Activated CD8-positive, alpha-beta T cell treated with anti-CD3 and anti-CD28 coated beads for 36 hours (primary cell): ENCODE results near the gene USP49. TPM values are rescaled to one million over a fixed set of nuclear protein-coding genes. Genes with fewer than 3 reads are reported as not detected.

Source experiments
- ATAC-seq: fragments of 200-7000 bp; cut with Tn5 transposase; one replicate; pipeline ENCODE4 v1.10.0; 2021; ENCODE audit warnings: mild to moderate bottlenecking, moderate library complexity
- CTCF ChIA-PET: fragments of 350-600 bp; sonication (Branson Sonifier 250); formaldehyde crosslinking; loops from one replicate; lab custom pipeline; 2021; ENCODE audit warnings: antibody characterized with exemption; lab: Charles Lee
- POLR2A ChIA-PET: fragments of 350-600 bp; sonication (Branson Sonifier 250); formaldehyde crosslinking; loops from one replicate; lab custom pipeline; 2021; ENCODE audit warnings: antibody characterized with exemption; lab: Charles Lee
- DNase-seq: peaks from one replicate; pipeline ENCODE4 v3.0.0-alpha.2; 2020
- H3K27ac Mint-ChIP-seq: one replicate; pipeline ENCODE4 v1.8.0; 2021; ENCODE audit warnings: mild to moderate bottlenecking, mixed read lengths
- H3K27me3 Mint-ChIP-seq: one replicate; pipeline ENCODE4 v1.8.0; 2021; ENCODE audit warnings: mixed read lengths
- H3K36me3 Mint-ChIP-seq: one replicate; pipeline ENCODE4 v1.8.0; 2021; ENCODE audit warnings: low read depth, mixed read lengths
- H3K4me1 Mint-ChIP-seq: one replicate; pipeline ENCODE4 v1.8.0; 2021; ENCODE audit warnings: low read depth, mixed read lengths
- H3K4me3 Mint-ChIP-seq: one replicate; pipeline ENCODE4 v1.8.0; 2021; ENCODE audit warnings: mild to moderate bottlenecking, moderate library complexity, mixed read lengths
- H3K9me3 Mint-ChIP-seq: one replicate; pipeline ENCODE4 v1.8.0; 2021; ENCODE audit warnings: mixed read lengths
- intact Hi-C: fragments of 100-400 bp; cut with micrococcal nuclease; formaldehyde crosslinking; loops from one replicate; pipeline ENCODE4 v1.10.0; 2022
- total RNA-seq, 2 experiments: library from RNA; stranded (reverse); gene quantifications; one replicate each; pipeline ENCODE4 v1.2.3, GENCODE V29; 2021
- TF ChIP-seq, protein P1 (sequence below): fragments of 200-600 bp; IDR thresholded peaks from one replicate; pipeline ENCODE4 v1.8.0; 2022; ENCODE audit warnings: antibody characterized with exemption, mild to moderate bottlenecking

The USP49 gene
- total RNA-seq, 2 experiments from 2014 or later: 5.7 to 5.9 TPM

GRCh38 chr6:41748102-41748477 is 147.1 kb downstream of the USP49 start:
- H3K4me1 Mint-ChIP-seq: no peaks in the 10 kb centered on the region
- DNase-seq: no peak
- CTCF ChIA-PET: interaction anchor here (1.2 kb wide), 1 partner anchor 65 kb away, joined by 3 read pairs; no protein-coding TSS in a partner anchor
- H3K27me3 Mint-ChIP-seq: no peaks in the 10 kb centered on the region
- no peak overlapping the region for H3K4me3 Mint-ChIP-seq
- TF ChIP-seq, protein P1, sequence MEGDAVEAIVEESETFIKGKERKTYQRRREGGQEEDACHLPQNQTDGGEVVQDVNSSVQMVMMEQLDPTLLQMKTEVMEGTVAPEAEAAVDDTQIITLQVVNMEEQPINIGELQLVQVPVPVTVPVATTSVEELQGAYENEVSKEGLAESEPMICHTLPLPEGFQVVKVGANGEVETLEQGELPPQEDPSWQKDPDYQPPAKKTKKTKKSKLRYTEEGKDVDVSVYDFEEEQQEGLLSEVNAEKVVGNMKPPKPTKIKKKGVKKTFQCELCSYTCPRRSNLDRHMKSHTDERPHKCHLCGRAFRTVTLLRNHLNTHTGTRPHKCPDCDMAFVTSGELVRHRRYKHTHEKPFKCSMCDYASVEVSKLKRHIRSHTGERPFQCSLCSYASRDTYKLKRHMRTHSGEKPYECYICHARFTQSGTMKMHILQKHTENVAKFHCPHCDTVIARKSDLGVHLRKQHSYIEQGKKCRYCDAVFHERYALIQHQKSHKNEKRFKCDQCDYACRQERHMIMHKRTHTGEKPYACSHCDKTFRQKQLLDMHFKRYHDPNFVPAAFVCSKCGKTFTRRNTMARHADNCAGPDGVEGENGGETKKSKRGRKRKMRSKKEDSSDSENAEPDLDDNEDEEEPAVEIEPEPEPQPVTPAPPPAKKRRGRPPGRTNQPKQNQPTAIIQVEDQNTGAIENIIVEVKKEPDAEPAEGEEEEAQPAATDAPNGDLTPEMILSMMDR: no peak
- intact Hi-C loops: no loop called here
- no peak for ATAC-seq
- H3K36me3 Mint-ChIP-seq: no peaks in the 10 kb centered on the region
- no peaks in the 10 kb centered on the region for H3K9me3 Mint-ChIP-seq
- no peak overlapping the region for H3K27ac Mint-ChIP-seq
- POLR2A ChIA-PET: no interaction called here

GRCh38 chr6:41747256-41748101 is 147.7 kb downstream of the USP49 start, which contains the start of gene PGC:
PGC (minus strand) TSS chr6:41747397; CDS start chr6:41747334, 63 bp downstream.
- DNase-seq (no peak), ATAC-seq (no peak)
- ChIA-PET POLR2A (no interaction called here), CTCF (interaction anchor here (1.2 kb wide), 1 partner anchor 64 kb away, joined by 3 read pairs; no protein-coding TSS in a partner anchor)
- Mint-ChIP-seq H3K9me3 (no peaks in the 10 kb centered on the region), H3K4me3 (no peak within 1 kb of the TSS), H3K27ac (no peak within 1 kb of the TSS), H3K4me1 (no peaks in the 10 kb centered on the region), H3K36me3 (no peaks in the 10 kb centered on the region), H3K27me3 (no peaks in the 10 kb centered on the region)
- TF ChIP-seq, protein P1: no peak
- intact Hi-C loops: no loop called here

GRCh38 chr6:41746107-41746506 is 149.1 kb downstream of the USP49 start:
- intact Hi-C loops: no loop called here
- ATAC-seq (no peak), DNase-seq (no peak)
- Mint-ChIP-seq H3K27ac (no peak overlapping the region), H3K36me3 (no peaks in the 10 kb centered on the region), H3K4me1 (no peaks in the 10 kb centered on the region), H3K4me3 (no peak overlapping the region), H3K27me3 (no peaks in the 10 kb centered on the region), H3K9me3 (no peaks in the 10 kb centered on the region)
- ChIA-PET CTCF (no interaction called here), POLR2A (no interaction called here)
- TF ChIP-seq, protein P1: no peak

- DNase-seq (no peak), ATAC-seq (no peak)
- ChIA-PET CTCF (no interaction called here), POLR2A (no interaction called here)
- Mint-ChIP-seq H3K4me3 (no peak overlapping the region), H3K9me3 (no peaks in the 10 kb centered on the region), H3K36me3 (no peaks in the 10 kb centered on the region), H3K27ac (no peak overlapping the region), H3K27me3 (no peaks in the 10 kb centered on the region), H3K4me1 (no peaks in the 10 kb centered on the region)
- intact Hi-C loops: no loop called here
- TF ChIP-seq, protein P1: no peak
Observed at GRCh38 chr6:41744236-41744787, 150.9 kb downstream of the USP49 start.
